SK-N-SH (cell line): ENCODE data around the gene CYFIP1. TPM values are rescaled to one million over a fixed set of nuclear protein-coding genes. Genes with fewer than 3 reads are reported as not detected.

Experiments used
- CTCF ChIA-PET: fragments of 300-600, 350-600 bp; formaldehyde crosslinking; extraction: SDS; loops from one replicate; lab custom pipeline; 2021; lab: Yijun Ruan, JAX
- POLR2A ChIA-PET: fragments of 350-600 bp; sonication (Branson Sonifier 250); formaldehyde crosslinking; extraction: SDS; loops from one replicate; lab custom pipeline; 2020; ENCODE audit warnings: antibody characterized with exemption, inconsistent platforms; lab: Yijun Ruan, JAX
- DNase-seq: peaks from one replicate; pipeline ENCODE4 v3.0.0; 2012
- H2AFZ ChIP-seq: fragments of 200-600 bp; sonication (generic); 2 replicates; pipeline ENCODE4 v1.8.1; 2016; ENCODE audit warnings: antibody characterized with exemption, mild to moderate bottlenecking, low read depth
- H3F3A ChIP-seq: fragments of 200-600 bp; sonication (generic); replicated peaks from 2 replicates; pipeline ENCODE3; 2016; ENCODE audit warnings: antibody characterized with exemption, mild to moderate bottlenecking; ENCODE audit not compliant: insufficient read depth
- H3K27ac ChIP-seq, 2 experiments: fragments of 200-500 bp in 1 of 2; fragments of 200-600 bp in 1 of 2; sonication (Bioruptor generic) in 1 of 2; sonication (generic), shearing (Covaris generic) in 1 of 2; 2 replicates each; pipeline versions ENCODE4 v1.5.1 to v1.6.1; 2014 to 2016; ENCODE audit warnings: low read depth in 2 of 2, inconsistent platforms in 1 of 2, low read length in 1 of 2, mild to moderate bottlenecking in 1 of 2, mixed read lengths in 1 of 2
- H3K27me3 ChIP-seq: fragments of 200-600 bp; sonication (generic), shearing (Covaris generic); 2 replicates; pipeline ENCODE4 v1.6.1; 2016; ENCODE audit warnings: mixed run types; ENCODE audit not compliant: insufficient read depth
- H3K36me3 ChIP-seq, 2 experiments: fragments of 200-500 bp in 1 of 2; fragments of 200-600 bp in 1 of 2; sonication (Bioruptor generic) in 1 of 2; sonication (generic) in 1 of 2; replicated peaks in 1 of 2; 2 replicates each; pipeline versions ENCODE3 to v1.5.1; 2014 to 2016; ENCODE audit warnings: low read length in 1 of 2, mild to moderate bottlenecking in 1 of 2; ENCODE audit not compliant: insufficient read depth in 2 of 2, control insufficient read depth in 1 of 2
- H3K4me1 ChIP-seq, 2 experiments: fragments of 200-500 bp in 1 of 2; fragments of 200-600 bp in 1 of 2; sonication (Bioruptor generic) in 1 of 2; sonication (generic), shearing (Covaris generic) in 1 of 2; 2 replicates each; pipeline versions ENCODE4 v1.5.1 to v1.6.1; 2014 to 2016; ENCODE audit warnings: low read depth in 1 of 2, low read length in 1 of 2, mixed run types in 1 of 2; ENCODE audit not compliant: insufficient read depth in 2 of 2, control insufficient read depth in 1 of 2
- H3K4me2 ChIP-seq: fragments of 200-600 bp; sonication (generic), shearing (Covaris generic); 2 replicates; pipeline ENCODE4 v1.6.1; 2017; ENCODE audit warnings: mixed run types
- H3K4me3 ChIP-seq, 2 experiments: fragments of 200-500 bp in 1 of 2; fragments of 200-600 bp in 1 of 2; sonication (Bioruptor generic) in 1 of 2; sonication (generic), shearing (Covaris generic) in 1 of 2; 2 replicates each; pipeline versions ENCODE4 v1.5.1 to v1.8.1; 2014 to 2016; ENCODE audit warnings: low read depth in 2 of 2, inconsistent platforms in 1 of 2, low read length in 1 of 2, mild to moderate bottlenecking in 1 of 2, mixed read lengths in 1 of 2, moderate library complexity in 1 of 2
- H3K79me2 ChIP-seq: fragments of 200-600 bp; sonication (generic); 2 replicates; pipeline ENCODE4 v1.8.1; 2017; ENCODE audit warnings: mild to moderate bottlenecking; ENCODE audit not compliant: insufficient read depth
- H3K9ac ChIP-seq: fragments of 200-600 bp; sonication (generic); 2 replicates; pipeline ENCODE4 v1.6.1; 2017; ENCODE audit warnings: mixed run types
- H3K9me2 ChIP-seq: fragments of 200-600 bp; sonication (generic); 2 replicates; pipeline ENCODE4 v1.6.1; 2017; ENCODE audit warnings: mixed run types
- H3K9me3 ChIP-seq: fragments of 200-600 bp; sonication (generic); 2 replicates; pipeline ENCODE4 v1.6.1; 2017; ENCODE audit warnings: mixed run types, mild to moderate bottlenecking, moderate library complexity
- H4K20me1 ChIP-seq: fragments of 200-600 bp; sonication (generic); 2 replicates; pipeline ENCODE4 v1.6.1; 2017; ENCODE audit warnings: mild to moderate bottlenecking, mixed run types; ENCODE audit not compliant: insufficient read depth
- CHD2 ChIP-seq: fragments of 150-350 bp; IDR thresholded peaks from 2 replicates; pipeline ENCODE4 v1.6.1; 2018; ENCODE audit warnings: low read length; ENCODE audit not compliant: partially characterized antibody
- ELF1 ChIP-seq: IDR thresholded peaks from 2 replicates; pipeline ENCODE4 v1.4.0; 2012
- FOSL2 ChIP-seq: IDR thresholded peaks from 2 replicates; pipeline ENCODE4 v1.4.0; 2012; ENCODE audit warnings: low read depth, mild to moderate bottlenecking, moderate library complexity, borderline replicate concordance
- FOXJ3 ChIP-seq: sonication (generic); formaldehyde crosslinking; IDR thresholded peaks from 2 replicates; pipeline ENCODE4 v1.5.1; 2020; ENCODE audit warnings: mild to moderate bottlenecking, missing genetic modification reagents
- FOXM1 ChIP-seq: IDR thresholded peaks from 2 replicates; pipeline ENCODE4 v1.4.0; 2012; ENCODE audit warnings: low read depth, mild to moderate bottlenecking
- MXI1 ChIP-seq: IDR thresholded peaks from 2 replicates; pipeline ENCODE4 v1.6.1; 2012; ENCODE audit warnings: mild to moderate bottlenecking, low read depth, low read length, improper control_type of control experiment
- RAD21 ChIP-seq: IDR thresholded peaks from 2 replicates; pipeline ENCODE4 v1.6.1; 2012; ENCODE audit warnings: mild to moderate bottlenecking, low read length
- SIN3A ChIP-seq: IDR thresholded peaks from 2 replicates; pipeline ENCODE4 v1.6.1; 2012; ENCODE audit warnings: low read depth, mild to moderate bottlenecking, low read length, moderate library complexity, borderline replicate concordance
- TCF12 ChIP-seq: IDR thresholded peaks from 2 replicates; pipeline ENCODE4 v1.4.0; 2012
- TEAD4 ChIP-seq: IDR thresholded peaks from 2 replicates; pipeline ENCODE4 v1.4.0; 2012; ENCODE audit warnings: mild to moderate bottlenecking, borderline replicate concordance; ENCODE audit not compliant: insufficient read depth
- WGBS: methylation state at CpG from one replicate; pipeline ENCODE4 v1.1.6; 2017; ENCODE audit warnings: low lambda C conversion rate; 5-methylcytosine and 5-hydroxymethylcytosine counted together
- polyA plus RNA-seq, 3 experiments: library from polyadenylated mRNA; depleted of rRNA; stranded (reverse); fragments of >200 nt; gene quantifications; 2 replicates each; pipeline ENCODE4 v1.2.3, GENCODE V29; 2012
- TF ChIP-seq, protein P1 (sequence below): IDR thresholded peaks from 2 replicates; pipeline ENCODE4 v1.6.1; 2012; ENCODE audit warnings: mild to moderate bottlenecking, low read depth, low read length, moderate library complexity
- TF ChIP-seq, protein P2 (sequence below): IDR thresholded peaks from 2 replicates; pipeline ENCODE4 v1.4.0; 2012; ENCODE audit warnings: low read depth, borderline replicate concordance

CYFIP1 gene
- polyA plus RNA-seq, 1 of the 3 experiments (the other 2 are of a cell fraction) = 53.4 TPM

DNA sequence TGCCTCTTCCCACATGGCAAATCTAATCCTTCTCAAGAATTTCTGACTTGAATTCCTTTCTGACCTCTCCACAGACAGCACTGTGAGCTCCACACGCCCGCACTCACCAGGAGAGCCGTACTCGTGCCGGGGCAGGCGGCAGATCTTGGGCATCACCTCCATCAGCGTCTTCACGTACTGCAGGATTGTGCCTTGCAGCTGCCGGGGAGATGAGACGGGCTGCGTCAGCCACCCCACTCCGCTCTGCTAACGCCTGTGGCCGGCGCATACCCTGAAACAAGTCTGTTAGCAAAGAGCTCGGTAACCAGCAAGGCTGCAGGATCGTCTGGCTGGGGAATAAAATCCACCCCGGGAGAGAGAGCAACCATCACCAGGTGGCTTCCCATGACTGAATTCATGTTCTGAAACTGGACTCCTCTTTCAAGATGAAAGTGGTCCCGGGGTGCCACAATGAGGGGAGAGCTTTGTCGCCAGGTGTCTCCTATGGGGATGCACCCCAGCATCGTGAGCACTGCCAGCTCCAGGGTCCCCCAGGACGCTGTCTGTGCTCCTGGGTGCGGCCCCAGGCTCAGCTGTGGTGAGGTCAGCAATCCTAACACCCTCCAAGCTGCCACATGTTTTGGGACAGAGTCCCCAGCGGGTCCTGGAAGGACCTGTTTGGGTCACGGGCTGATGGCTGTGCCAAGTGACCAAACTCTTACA lies 98.3 kb downstream of the CYFIP1 start:
- CTCF ChIA-PET = no interaction called here
- TF ChIP-seq FOXJ3 (CRISPR knock-in tag) = no peak
- no peak for TF ChIP-seq TEAD4
- TF ChIP-seq FOSL2 = no peak
- no peak for TF ChIP-seq SIN3A
- TF ChIP-seq, protein P1, sequence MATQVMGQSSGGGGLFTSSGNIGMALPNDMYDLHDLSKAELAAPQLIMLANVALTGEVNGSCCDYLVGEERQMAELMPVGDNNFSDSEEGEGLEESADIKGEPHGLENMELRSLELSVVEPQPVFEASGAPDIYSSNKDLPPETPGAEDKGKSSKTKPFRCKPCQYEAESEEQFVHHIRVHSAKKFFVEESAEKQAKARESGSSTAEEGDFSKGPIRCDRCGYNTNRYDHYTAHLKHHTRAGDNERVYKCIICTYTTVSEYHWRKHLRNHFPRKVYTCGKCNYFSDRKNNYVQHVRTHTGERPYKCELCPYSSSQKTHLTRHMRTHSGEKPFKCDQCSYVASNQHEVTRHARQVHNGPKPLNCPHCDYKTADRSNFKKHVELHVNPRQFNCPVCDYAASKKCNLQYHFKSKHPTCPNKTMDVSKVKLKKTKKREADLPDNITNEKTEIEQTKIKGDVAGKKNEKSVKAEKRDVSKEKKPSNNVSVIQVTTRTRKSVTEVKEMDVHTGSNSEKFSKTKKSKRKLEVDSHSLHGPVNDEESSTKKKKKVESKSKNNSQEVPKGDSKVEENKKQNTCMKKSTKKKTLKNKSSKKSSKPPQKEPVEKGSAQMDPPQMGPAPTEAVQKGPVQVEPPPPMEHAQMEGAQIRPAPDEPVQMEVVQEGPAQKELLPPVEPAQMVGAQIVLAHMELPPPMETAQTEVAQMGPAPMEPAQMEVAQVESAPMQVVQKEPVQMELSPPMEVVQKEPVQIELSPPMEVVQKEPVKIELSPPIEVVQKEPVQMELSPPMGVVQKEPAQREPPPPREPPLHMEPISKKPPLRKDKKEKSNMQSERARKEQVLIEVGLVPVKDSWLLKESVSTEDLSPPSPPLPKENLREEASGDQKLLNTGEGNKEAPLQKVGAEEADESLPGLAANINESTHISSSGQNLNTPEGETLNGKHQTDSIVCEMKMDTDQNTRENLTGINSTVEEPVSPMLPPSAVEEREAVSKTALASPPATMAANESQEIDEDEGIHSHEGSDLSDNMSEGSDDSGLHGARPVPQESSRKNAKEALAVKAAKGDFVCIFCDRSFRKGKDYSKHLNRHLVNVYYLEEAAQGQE = no peak
- TF ChIP-seq FOXM1 = no peak
- TF ChIP-seq CHD2 = no peak
- no peak for TF ChIP-seq RAD21
- no peak for TF ChIP-seq ELF1
- no peak for TF ChIP-seq TCF12
- TF ChIP-seq, protein P2, sequence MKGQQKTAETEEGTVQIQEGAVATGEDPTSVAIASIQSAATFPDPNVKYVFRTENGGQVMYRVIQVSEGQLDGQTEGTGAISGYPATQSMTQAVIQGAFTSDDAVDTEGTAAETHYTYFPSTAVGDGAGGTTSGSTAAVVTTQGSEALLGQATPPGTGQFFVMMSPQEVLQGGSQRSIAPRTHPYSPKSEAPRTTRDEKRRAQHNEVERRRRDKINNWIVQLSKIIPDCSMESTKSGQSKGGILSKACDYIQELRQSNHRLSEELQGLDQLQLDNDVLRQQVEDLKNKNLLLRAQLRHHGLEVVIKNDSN = no peak
- TF ChIP-seq MXI1 = no peak
- H3K4me3 ChIP-seq = no peak overlapping the region
- H3K4me2 ChIP-seq = no peak overlapping the region
- POLR2A ChIA-PET = no interaction called here
- peaks cover 4% of the 10 kb centered on the region; the same call in 1 of the 2 replicates for H3K79me2 ChIP-seq
- WGBS = 98% methylated on average over 17 of the region's 25 CpGs
- peaks cover under 1% of the 10 kb centered on the region; the same call in 1 of the 2 replicates for H4K20me1 ChIP-seq
- H3K9me2 ChIP-seq = no peaks in the 10 kb centered on the region
- no peaks in the 10 kb centered on the region for H3K9me3 ChIP-seq
- H3K9ac ChIP-seq = no peak overlapping the region
- peaks cover 23 to 34% of the 10 kb centered on the region in 2 experiments for H3K36me3 ChIP-seq
- H3K27me3 ChIP-seq = no peaks in the 10 kb centered on the region
- H2AFZ ChIP-seq = no peak overlapping the region
- peaks cover 0 to 4% of the 10 kb centered on the region in 2 experiments; a peak in 1 of 4 replicates for H3K4me1 ChIP-seq
- H3K27ac ChIP-seq = no peak overlapping the region
- H3F3A ChIP-seq = no peaks in the 10 kb centered on the region
- no peak for DNase-seq
